GM23338 (cell line): Measurements from ENCODE around the gene NEURL1B. TPM values are rescaled to one million over a fixed set of nuclear protein-coding genes. Genes with fewer than 3 reads are reported as not detected.

Source experiments
- ATAC-seq: fragments of 200-7000 bp; cut with Tn5 transposase; 3 replicates; pipeline ENCODE4 v1.9.1; 2020
- DNase-seq: peaks from one replicate; pipeline ENCODE4 v3.0.0-alpha.2; 2015; ENCODE audit warnings: low spot score
- H2AFZ ChIP-seq: fragments of 200-600 bp; sonication (generic); 2 replicates; pipeline ENCODE4 v1.8.0; 2016; ENCODE audit warnings: antibody characterized with exemption, mild to moderate bottlenecking, moderate library complexity
- H3F3A ChIP-seq: fragments of 200-600 bp; sonication (generic); replicated peaks from 2 replicates; pipeline ENCODE4 v1.8.0; 2017; ENCODE audit warnings: antibody characterized with exemption, mixed run types, low read depth
- H3K27ac ChIP-seq: fragments of 200-600 bp; sonication (generic); 2 replicates; pipeline ENCODE4 v1.6.1; 2016; ENCODE audit warnings: low read depth
- H3K27me3 ChIP-seq: fragments of 200-600 bp; sonication (generic); 2 replicates; pipeline ENCODE4 v1.8.0; 2016; ENCODE audit warnings: mild to moderate bottlenecking, mixed run types, moderate library complexity; ENCODE audit not compliant: insufficient read depth
- H3K36me3 ChIP-seq: fragments of 200-600 bp; sonication (generic); 2 replicates; pipeline ENCODE4 v1.8.0; 2016; ENCODE audit warnings: mild to moderate bottlenecking; ENCODE audit not compliant: insufficient read depth
- H3K4me1 ChIP-seq: fragments of 200-600 bp; sonication (generic); 2 replicates; pipeline ENCODE4 v1.8.0; 2016; ENCODE audit warnings: mild to moderate bottlenecking, moderate library complexity; ENCODE audit not compliant: insufficient read depth
- H3K4me2 ChIP-seq: fragments of 200-600 bp; sonication (generic); 2 replicates; pipeline ENCODE4 v1.7.1; 2017; ENCODE audit warnings: mixed run types
- H3K4me3 ChIP-seq: fragments of 200-600 bp; sonication (generic); 2 replicates; pipeline ENCODE4 v1.6.1; 2016; ENCODE audit warnings: mixed run types
- H3K79me2 ChIP-seq: fragments of 200-600 bp; sonication (generic); replicated peaks from 2 replicates; pipeline ENCODE4 v1.8.0; 2017; ENCODE audit warnings: mild to moderate bottlenecking; ENCODE audit not compliant: insufficient read depth
- H3K9me2 ChIP-seq: fragments of 200-600 bp; sonication (generic); 2 replicates; pipeline ENCODE4 v1.8.0; 2017; ENCODE audit not compliant: insufficient read depth
- H4K20me1 ChIP-seq: fragments of 200-600 bp; sonication (generic); replicated peaks from 2 replicates; pipeline ENCODE4 v1.8.0; 2017; ENCODE audit warnings: mild to moderate bottlenecking; ENCODE audit not compliant: insufficient read depth
- H3K27ac Mint-ChIP-seq: 2 replicates; pipeline ENCODE4 v1.8.0; 2020; ENCODE audit warnings: inconsistent platforms, mild to moderate bottlenecking, moderate library complexity, mixed read lengths
- H3K27me3 Mint-ChIP-seq: 3 replicates; pipeline ENCODE4 v1.8.0; 2022; ENCODE audit warnings: low read depth, mild to moderate bottlenecking, moderate library complexity, mixed read lengths, inconsistent platforms; ENCODE audit not compliant: insufficient read depth, poor library complexity
- H3K36me3 Mint-ChIP-seq: 3 replicates; pipeline ENCODE4 v1.8.0; 2021; ENCODE audit warnings: low read depth, mild to moderate bottlenecking, inconsistent platforms, moderate library complexity, mixed read lengths
- H3K4me1 Mint-ChIP-seq: 3 replicates; pipeline ENCODE4 v1.8.0; 2020; ENCODE audit warnings: mild to moderate bottlenecking, inconsistent platforms, mixed read lengths
- H3K4me3 Mint-ChIP-seq: 3 replicates; pipeline ENCODE4 v1.8.0; 2021; ENCODE audit warnings: moderate library complexity, mild to moderate bottlenecking, inconsistent platforms, mixed read lengths
- H3K9me3 Mint-ChIP-seq: 3 replicates; pipeline ENCODE4 v1.8.0; 2020; ENCODE audit warnings: moderate library complexity, mild to moderate bottlenecking, inconsistent platforms, mixed read lengths
- CREB1 ChIP-seq: fragments of 250-450 bp; sonication (Bioruptor Pico); IDR thresholded peaks from 2 replicates; pipeline ENCODE4 v1.5.0; 2020; ENCODE audit warnings: low read depth, mild to moderate bottlenecking, moderate library complexity
- EZH2 ChIP-seq: fragments of 200-600 bp; sonication (generic); IDR thresholded peaks from one replicate; pipeline ENCODE4 v1.8.0; 2017; ENCODE audit warnings: antibody characterized with exemption, mild to moderate bottlenecking, low read depth; ENCODE audit not compliant: unreplicated experiment
- EZH2phosphoT487 ChIP-seq: fragments of 200-600 bp; sonication (generic); IDR thresholded peaks from one replicate; pipeline ENCODE4 v1.8.1; 2018; ENCODE audit warnings: antibody characterized with exemption; ENCODE audit not compliant: unreplicated experiment
- JUNB ChIP-seq: IDR thresholded peaks from one replicate; pipeline ENCODE4 v1.6.1; 2016; ENCODE audit warnings: antibody characterized with exemption; ENCODE audit not compliant: unreplicated experiment
- NANOG ChIP-seq: IDR thresholded peaks from 2 replicates; pipeline ENCODE4 v1.6.1; 2016; ENCODE audit warnings: antibody characterized with exemption, borderline replicate concordance
- POLR2AphosphoS5 ChIP-seq: IDR thresholded peaks from 2 replicates; pipeline ENCODE4 v1.6.1; 2016; ENCODE audit warnings: antibody characterized with exemption, low read depth
- STAT1 ChIP-seq: IDR thresholded peaks from one replicate; pipeline ENCODE4 v1.6.1; 2016; ENCODE audit warnings: antibody characterized with exemption; ENCODE audit not compliant: unreplicated experiment
- ZNF114 ChIP-seq: fragments of 250-450 bp; sonication (Bioruptor Pico); IDR thresholded peaks from 2 replicates; pipeline ENCODE4 v1.5.0; 2020; ENCODE audit warnings: mild to moderate bottlenecking, moderate library complexity
- ZNF331 ChIP-seq: fragments of 250-450 bp; sonication (Bioruptor Pico); IDR thresholded peaks from 2 replicates; pipeline ENCODE4 v1.5.0; 2020; ENCODE audit warnings: low read depth, mild to moderate bottlenecking, moderate library complexity
- polyA plus RNA-seq: library from polyadenylated mRNA; unstranded; fragments of >200 nt; fragmentation: Nextera tagmentation; extraction: Ambion mirVana; gene quantifications from 2 replicates; pipeline ENCODE4 v1.2.1, GENCODE V29; 2016
- total RNA-seq: library from RNA; depleted of rRNA; stranded (reverse); fragments of >200 nt; shearing (Covaris generic); gene quantifications from 2 replicates; pipeline ENCODE4 v1.2.3, GENCODE V29; 2014
- TF ChIP-seq, protein P1 (sequence below): IDR thresholded peaks from 2 replicates; pipeline ENCODE4 v1.6.1; 2016; ENCODE audit warnings: antibody characterized with exemption
- TF ChIP-seq, protein P2 (sequence below): IDR thresholded peaks from one replicate; pipeline ENCODE4 v1.6.1; 2018; ENCODE audit warnings: antibody characterized with exemption; ENCODE audit not compliant: unreplicated experiment
- TF ChIP-seq, protein P3 (sequence below): fragments of 250-450 bp; sonication (Bioruptor Pico); IDR thresholded peaks from 2 replicates; pipeline ENCODE4 v1.5.0; 2020; ENCODE audit warnings: mild to moderate bottlenecking, moderate library complexity
- TF ChIP-seq, protein P4 (sequence below), 2 experiments: fragments of 200-600 bp in 1 of 2; sonication (generic) in 1 of 2; conservative IDR thresholded peaks; 2 replicates each; pipeline versions ENCODE4 v1.5.1 to v1.6.1; 2016 to 2017; ENCODE audit warnings: antibody characterized with exemption in 2 of 2, low read depth in 2 of 2, mild to moderate bottlenecking in 2 of 2, moderate library complexity in 1 of 2

The NEURL1B gene
- total and polyA plus RNA-seq, 2 experiments from 2014 or later, result 1.9 to 13.3 TPM

DNA sequence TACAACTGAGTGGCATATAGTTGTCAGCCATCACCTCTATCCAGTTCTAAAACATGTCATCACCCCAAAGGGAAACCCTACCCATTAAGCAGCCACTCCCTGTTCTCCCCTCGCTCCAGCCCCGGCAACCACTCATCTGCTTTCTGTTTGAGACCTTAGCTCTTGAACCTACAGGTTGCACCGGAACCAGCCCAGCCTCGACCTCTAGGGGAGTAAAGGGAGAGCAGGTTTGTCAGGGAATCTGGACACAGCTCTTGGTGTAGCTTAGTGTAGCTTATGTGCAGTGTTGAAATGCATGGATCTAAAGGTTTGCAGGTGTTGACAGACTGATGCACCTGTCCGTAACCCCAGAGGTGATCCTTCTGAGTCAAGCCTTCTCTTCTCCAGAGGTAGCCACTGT is 30.0 kb downstream of the NEURL1B start:
- Histone ChIP-seq H2AFZ (no peak overlapping the region), H3K4me2 (no peak overlapping the region), H3K9me2 (no peaks in the 10 kb centered on the region), H3K4me1 (no peaks in the 10 kb centered on the region), H3K36me3 (no peaks in the 10 kb centered on the region), H4K20me1 (no peaks in the 10 kb centered on the region), H3K27me3 (no peaks in the 10 kb centered on the region), H3K79me2 (no peaks in the 10 kb centered on the region), H3K27ac (no peak overlapping the region), H3F3A (no peaks in the 10 kb centered on the region), H3K4me3 (no peak overlapping the region)
- peaks cover 6% of the 10 kb centered on the region for H3K27me3 Mint-ChIP-seq
- ATAC-seq (no peak), DNase-seq (no peak)
- H3K4me3 Mint-ChIP-seq, result no peak overlapping the region
- TF ChIP-seq, protein P1, sequence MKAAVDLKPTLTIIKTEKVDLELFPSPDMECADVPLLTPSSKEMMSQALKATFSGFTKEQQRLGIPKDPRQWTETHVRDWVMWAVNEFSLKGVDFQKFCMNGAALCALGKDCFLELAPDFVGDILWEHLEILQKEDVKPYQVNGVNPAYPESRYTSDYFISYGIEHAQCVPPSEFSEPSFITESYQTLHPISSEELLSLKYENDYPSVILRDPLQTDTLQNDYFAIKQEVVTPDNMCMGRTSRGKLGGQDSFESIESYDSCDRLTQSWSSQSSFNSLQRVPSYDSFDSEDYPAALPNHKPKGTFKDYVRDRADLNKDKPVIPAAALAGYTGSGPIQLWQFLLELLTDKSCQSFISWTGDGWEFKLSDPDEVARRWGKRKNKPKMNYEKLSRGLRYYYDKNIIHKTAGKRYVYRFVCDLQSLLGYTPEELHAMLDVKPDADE, result no peak
- TF ChIP-seq, protein P2, sequence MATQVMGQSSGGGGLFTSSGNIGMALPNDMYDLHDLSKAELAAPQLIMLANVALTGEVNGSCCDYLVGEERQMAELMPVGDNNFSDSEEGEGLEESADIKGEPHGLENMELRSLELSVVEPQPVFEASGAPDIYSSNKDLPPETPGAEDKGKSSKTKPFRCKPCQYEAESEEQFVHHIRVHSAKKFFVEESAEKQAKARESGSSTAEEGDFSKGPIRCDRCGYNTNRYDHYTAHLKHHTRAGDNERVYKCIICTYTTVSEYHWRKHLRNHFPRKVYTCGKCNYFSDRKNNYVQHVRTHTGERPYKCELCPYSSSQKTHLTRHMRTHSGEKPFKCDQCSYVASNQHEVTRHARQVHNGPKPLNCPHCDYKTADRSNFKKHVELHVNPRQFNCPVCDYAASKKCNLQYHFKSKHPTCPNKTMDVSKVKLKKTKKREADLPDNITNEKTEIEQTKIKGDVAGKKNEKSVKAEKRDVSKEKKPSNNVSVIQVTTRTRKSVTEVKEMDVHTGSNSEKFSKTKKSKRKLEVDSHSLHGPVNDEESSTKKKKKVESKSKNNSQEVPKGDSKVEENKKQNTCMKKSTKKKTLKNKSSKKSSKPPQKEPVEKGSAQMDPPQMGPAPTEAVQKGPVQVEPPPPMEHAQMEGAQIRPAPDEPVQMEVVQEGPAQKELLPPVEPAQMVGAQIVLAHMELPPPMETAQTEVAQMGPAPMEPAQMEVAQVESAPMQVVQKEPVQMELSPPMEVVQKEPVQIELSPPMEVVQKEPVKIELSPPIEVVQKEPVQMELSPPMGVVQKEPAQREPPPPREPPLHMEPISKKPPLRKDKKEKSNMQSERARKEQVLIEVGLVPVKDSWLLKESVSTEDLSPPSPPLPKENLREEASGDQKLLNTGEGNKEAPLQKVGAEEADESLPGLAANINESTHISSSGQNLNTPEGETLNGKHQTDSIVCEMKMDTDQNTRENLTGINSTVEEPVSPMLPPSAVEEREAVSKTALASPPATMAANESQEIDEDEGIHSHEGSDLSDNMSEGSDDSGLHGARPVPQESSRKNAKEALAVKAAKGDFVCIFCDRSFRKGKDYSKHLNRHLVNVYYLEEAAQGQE, result no peak
- TF ChIP-seq, protein P3, sequence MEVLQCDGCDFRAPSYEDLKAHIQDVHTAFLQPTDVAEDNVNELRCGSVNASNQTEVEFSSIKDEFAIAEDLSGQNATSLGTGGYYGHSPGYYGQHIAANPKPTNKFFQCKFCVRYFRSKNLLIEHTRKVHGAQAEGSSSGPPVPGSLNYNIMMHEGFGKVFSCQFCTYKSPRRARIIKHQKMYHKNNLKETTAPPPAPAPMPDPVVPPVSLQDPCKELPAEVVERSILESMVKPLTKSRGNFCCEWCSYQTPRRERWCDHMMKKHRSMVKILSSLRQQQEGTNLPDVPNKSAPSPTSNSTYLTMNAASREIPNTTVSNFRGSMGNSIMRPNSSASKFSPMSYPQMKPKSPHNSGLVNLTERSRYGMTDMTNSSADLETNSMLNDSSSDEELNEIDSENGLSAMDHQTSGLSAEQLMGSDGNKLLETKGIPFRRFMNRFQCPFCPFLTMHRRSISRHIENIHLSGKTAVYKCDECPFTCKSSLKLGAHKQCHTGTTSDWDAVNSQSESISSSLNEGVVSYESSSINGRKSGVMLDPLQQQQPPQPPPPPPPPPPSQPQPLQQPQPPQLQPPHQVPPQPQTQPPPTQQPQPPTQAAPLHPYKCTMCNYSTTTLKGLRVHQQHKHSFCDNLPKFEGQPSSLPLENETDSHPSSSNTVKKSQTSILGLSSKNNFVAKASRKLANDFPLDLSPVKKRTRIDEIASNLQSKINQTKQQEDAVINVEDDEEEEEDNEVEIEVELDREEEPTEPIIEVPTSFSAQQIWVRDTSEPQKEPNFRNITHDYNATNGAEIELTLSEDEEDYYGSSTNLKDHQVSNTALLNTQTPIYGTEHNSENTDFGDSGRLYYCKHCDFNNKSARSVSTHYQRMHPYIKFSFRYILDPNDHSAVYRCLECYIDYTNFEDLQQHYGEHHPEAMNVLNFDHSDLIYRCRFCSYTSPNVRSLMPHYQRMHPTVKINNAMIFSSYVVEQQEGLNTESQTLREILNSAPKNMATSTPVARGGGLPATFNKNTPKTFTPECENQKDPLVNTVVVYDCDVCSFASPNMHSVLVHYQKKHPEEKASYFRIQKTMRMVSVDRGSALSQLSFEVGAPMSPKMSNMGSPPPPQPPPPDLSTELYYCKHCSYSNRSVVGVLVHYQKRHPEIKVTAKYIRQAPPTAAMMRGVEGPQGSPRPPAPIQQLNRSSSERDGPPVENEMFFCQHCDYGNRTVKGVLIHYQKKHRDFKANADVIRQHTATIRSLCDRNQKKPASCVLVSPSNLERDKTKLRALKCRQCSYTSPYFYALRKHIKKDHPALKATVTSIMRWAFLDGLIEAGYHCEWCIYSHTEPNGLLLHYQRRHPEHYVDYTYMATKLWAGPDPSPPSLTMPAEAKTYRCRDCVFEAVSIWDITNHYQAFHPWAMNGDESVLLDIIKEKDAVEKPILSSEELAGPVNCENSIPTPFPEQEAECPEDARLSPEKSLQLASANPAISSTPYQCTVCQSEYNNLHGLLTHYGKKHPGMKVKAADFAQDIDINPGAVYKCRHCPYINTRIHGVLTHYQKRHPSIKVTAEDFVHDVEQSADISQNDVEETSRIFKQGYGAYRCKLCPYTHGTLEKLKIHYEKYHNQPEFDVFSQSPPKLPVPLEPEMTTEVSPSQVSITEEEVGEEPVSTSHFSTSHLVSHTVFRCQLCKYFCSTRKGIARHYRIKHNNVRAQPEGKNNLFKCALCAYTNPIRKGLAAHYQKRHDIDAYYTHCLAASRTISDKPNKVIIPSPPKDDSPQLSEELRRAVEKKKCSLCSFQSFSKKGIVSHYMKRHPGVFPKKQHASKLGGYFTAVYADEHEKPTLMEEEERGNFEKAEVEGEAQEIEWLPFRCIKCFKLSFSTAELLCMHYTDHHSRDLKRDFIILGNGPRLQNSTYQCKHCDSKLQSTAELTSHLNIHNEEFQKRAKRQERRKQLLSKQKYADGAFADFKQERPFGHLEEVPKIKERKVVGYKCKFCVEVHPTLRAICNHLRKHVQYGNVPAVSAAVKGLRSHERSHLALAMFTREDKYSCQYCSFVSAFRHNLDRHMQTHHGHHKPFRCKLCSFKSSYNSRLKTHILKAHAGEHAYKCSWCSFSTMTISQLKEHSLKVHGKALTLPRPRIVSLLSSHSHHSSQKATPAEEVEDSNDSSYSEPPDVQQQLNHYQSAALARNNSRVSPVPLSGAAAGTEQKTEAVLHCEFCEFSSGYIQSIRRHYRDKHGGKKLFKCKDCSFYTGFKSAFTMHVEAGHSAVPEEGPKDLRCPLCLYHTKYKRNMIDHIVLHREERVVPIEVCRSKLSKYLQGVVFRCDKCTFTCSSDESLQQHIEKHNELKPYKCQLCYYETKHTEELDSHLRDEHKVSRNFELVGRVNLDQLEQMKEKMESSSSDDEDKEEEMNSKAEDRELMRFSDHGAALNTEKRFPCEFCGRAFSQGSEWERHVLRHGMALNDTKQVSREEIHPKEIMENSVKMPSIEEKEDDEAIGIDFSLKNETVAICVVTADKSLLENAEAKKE, result no peak
- TF ChIP-seq EZH2phosphoT487, result no peak
- TF ChIP-seq NANOG, result no peak
- no peak for TF ChIP-seq CREB1 (CRISPR knock-in tag)
- no peak for TF ChIP-seq POLR2AphosphoS5
- TF ChIP-seq EZH2, result no peak
- no peak for TF ChIP-seq STAT1
- no peak for TF ChIP-seq ZNF331 (CRISPR knock-in tag)
- TF ChIP-seq ZNF114, result no peak
- TF ChIP-seq, protein P4, sequence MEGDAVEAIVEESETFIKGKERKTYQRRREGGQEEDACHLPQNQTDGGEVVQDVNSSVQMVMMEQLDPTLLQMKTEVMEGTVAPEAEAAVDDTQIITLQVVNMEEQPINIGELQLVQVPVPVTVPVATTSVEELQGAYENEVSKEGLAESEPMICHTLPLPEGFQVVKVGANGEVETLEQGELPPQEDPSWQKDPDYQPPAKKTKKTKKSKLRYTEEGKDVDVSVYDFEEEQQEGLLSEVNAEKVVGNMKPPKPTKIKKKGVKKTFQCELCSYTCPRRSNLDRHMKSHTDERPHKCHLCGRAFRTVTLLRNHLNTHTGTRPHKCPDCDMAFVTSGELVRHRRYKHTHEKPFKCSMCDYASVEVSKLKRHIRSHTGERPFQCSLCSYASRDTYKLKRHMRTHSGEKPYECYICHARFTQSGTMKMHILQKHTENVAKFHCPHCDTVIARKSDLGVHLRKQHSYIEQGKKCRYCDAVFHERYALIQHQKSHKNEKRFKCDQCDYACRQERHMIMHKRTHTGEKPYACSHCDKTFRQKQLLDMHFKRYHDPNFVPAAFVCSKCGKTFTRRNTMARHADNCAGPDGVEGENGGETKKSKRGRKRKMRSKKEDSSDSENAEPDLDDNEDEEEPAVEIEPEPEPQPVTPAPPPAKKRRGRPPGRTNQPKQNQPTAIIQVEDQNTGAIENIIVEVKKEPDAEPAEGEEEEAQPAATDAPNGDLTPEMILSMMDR (conservative IDR thresholded peaks at IDR 0.05; ENCODE audit: low read depth in 2 of 2), result no peak
- TF ChIP-seq JUNB, result no peak
- no peaks in the 10 kb centered on the region for H3K9me3 Mint-ChIP-seq
- H3K4me1 Mint-ChIP-seq, result no peaks in the 10 kb centered on the region
- H3K36me3 Mint-ChIP-seq, result no peaks in the 10 kb centered on the region; the same call in 2 of the 3 replicates
- no peak overlapping the region for H3K27ac Mint-ChIP-seq
